RPMI7951 (cell line): ENCODE measurements around the gene ZNF236. TPM values are rescaled to one million over a fixed set of nuclear protein-coding genes. Genes with fewer than 3 reads are reported as not detected.

Experiments used
- DNase-seq: peaks from one replicate; pipeline ENCODE4 v3.0.0-alpha.2; 2012; ENCODE audit warnings: low read depth
- total RNA-seq: library from RNA; depleted of rRNA; stranded (reverse); fragments of >200 nt; shearing (Covaris generic); gene quantifications from 2 replicates; pipeline ENCODE4 v1.2.3, GENCODE V29; 2014

Gene ZNF236
- total RNA-seq, 1 experiment from 2014 or later, result 3.0 TPM

GRCh38 chr18:76908277-76908676, 85.9 kb downstream of the ZNF236 start:
- no peak for DNase-seq

- no peak for DNase-seq
Measured at GRCh38 chr18:76909439-76909838, 87.1 kb downstream of the ZNF236 start.

GRCh38 chr18:76911440-76911839, 89.1 kb downstream of the ZNF236 start:
- no peak for DNase-seq

GRCh38 chr18:76913583-76913982, 91.2 kb downstream of the ZNF236 start:
- no peak for DNase-seq

- DNase-seq, result no peak
Measured at GRCh38 chr18:76914314-76914713, 92.0 kb downstream of the ZNF236 start.

- no peak for DNase-seq
Measured at GRCh38 chr18:76914796-76915195, 92.4 kb downstream of the ZNF236 start.

GRCh38 chr18:76915456-76915855, 93.1 kb downstream of the ZNF236 start:
- no peak for DNase-seq

- DNase-seq, result no peak
Measured at GRCh38 chr18:76920974-76921373, 98.6 kb downstream of the ZNF236 start.

GRCh38 chr18:76922107-76922506, 99.8 kb downstream of the ZNF236 start:
- peak; percentile 35 for DNase-seq

- peak; percentile 13 for DNase-seq
Measured at GRCh38 chr18:76923485-76924085, 101.2 kb downstream of the ZNF236 start.

- no peak for DNase-seq
Measured at GRCh38 chr18:76925501-76925900, 103.1 kb downstream of the ZNF236 start.

GRCh38 chr18:76927223-76927725, 104.9 kb downstream of the ZNF236 start:
- DNase-seq, result no peak

GRCh38 chr18:76928179-76928868, 106.0 kb downstream of the ZNF236 start:
- DNase-seq, result no peak

GRCh38 chr18:76931171-76931570, 108.8 kb downstream of the ZNF236 start:
- DNase-seq, result no peak

- DNase-seq, result no peak
Measured at GRCh38 chr18:76932026-76932819, 109.9 kb downstream of the ZNF236 start.

GRCh38 chr18:76935722-76936337, 113.5 kb downstream of the ZNF236 start:
- DNase-seq, result no peak

- DNase-seq, result no peak
Measured at GRCh38 chr18:76936877-76937276, 114.5 kb downstream of the ZNF236 start.

GRCh38 chr18:76937597-76937996, 115.2 kb downstream of the ZNF236 start:
- no peak for DNase-seq

- DNase-seq, result no peak
Measured at GRCh38 chr18:76938619-76939018, 116.3 kb downstream of the ZNF236 start.

- no peak for DNase-seq
Measured at GRCh38 chr18:76941284-76941683, 118.9 kb downstream of the ZNF236 start.

- DNase-seq, result no peak
Measured at GRCh38 chr18:76943542-76944339, 121.4 kb downstream of the ZNF236 start.
